Activated CD4-positive, alpha-beta memory T cell treated with anti-CD3 and anti-CD28 coated beads, Interleukin-2, amount 10 ng/mL, durations not matched to agents 7 days and 5 days (primary cell): ENCODE results near the gene RELT. TPM values are rescaled to one million over a fixed set of nuclear protein-coding genes. Genes with fewer than 3 reads are reported as not detected.

ENCODE experiments used
- CTCF ChIA-PET: fragments of 350-600 bp; sonication (Branson Sonifier 250); formaldehyde crosslinking; loops from one replicate; lab custom pipeline; 2021; ENCODE audit warnings: antibody characterized with exemption, inconsistent platforms; lab: Charles Lee
- POLR2A ChIA-PET: fragments of 350-600 bp; sonication (Branson Sonifier 250); formaldehyde crosslinking; loops from one replicate; lab custom pipeline; 2021; ENCODE audit warnings: antibody characterized with exemption; lab: Charles Lee
- DNase-seq: peaks from one replicate; pipeline ENCODE4 v3.0.0-alpha.2; 2020
- H3K27ac Mint-ChIP-seq: one replicate; pipeline ENCODE4 v1.8.0; 2021; ENCODE audit warnings: mild to moderate bottlenecking, mixed read lengths
- H3K27me3 Mint-ChIP-seq: one replicate; pipeline ENCODE4 v1.8.0; 2021; ENCODE audit warnings: mixed read lengths
- H3K36me3 Mint-ChIP-seq: one replicate; pipeline ENCODE4 v1.8.0; 2021; ENCODE audit warnings: low read depth, mixed read lengths
- H3K4me1 Mint-ChIP-seq: one replicate; pipeline ENCODE4 v1.8.0; 2021; ENCODE audit warnings: mixed read lengths
- H3K4me3 Mint-ChIP-seq: one replicate; pipeline ENCODE4 v1.8.0; 2021; ENCODE audit warnings: mild to moderate bottlenecking, mixed read lengths
- H3K9me3 Mint-ChIP-seq: one replicate; pipeline ENCODE4 v1.8.0; 2021; ENCODE audit warnings: mixed read lengths
- total RNA-seq, 2 experiments: library from RNA; stranded (reverse); gene quantifications; one replicate each; pipeline ENCODE4 v1.2.3, GENCODE V29; 2021

The RELT gene
- total RNA-seq, 2 experiments from 2014 or later: 26.0 to 27.3 TPM

GRCh38 chr11:73366953-73367352, 9.2 kb upstream of the RELT start:
- Mint-ChIP-seq H3K27me3 (no peaks in the 10 kb centered on the region), H3K9me3 (no peaks in the 10 kb centered on the region), H3K4me3 (no peak overlapping the region), H3K4me1 (peaks cover 23% of the 10 kb centered on the region), H3K27ac (peak overlapping the region; percentile 86), H3K36me3 (peaks cover 4% of the 10 kb centered on the region)
- no peak for DNase-seq
- CTCF ChIA-PET: interaction anchor here (1.5 to 12.4 kb wide), 3 partner anchors 8 to 15 kb away, joined by 4 to 139 read pairs (median 6); partner anchors contain the start of gene RELT
- POLR2A ChIA-PET: interaction anchor here (1.2 to 2.8 kb wide), 3 partner anchors 8 to 18 kb away, joined by 3 to 13 read pairs (median 7); no protein-coding TSS in a partner anchor

GRCh38 chr11:73367482-73368024, 8.6 kb upstream of the RELT start:
- DNase-seq: no peak
- Mint-ChIP-seq H3K4me3 (no peak overlapping the region), H3K4me1 (peaks cover 23% of the 10 kb centered on the region), H3K27me3 (no peaks in the 10 kb centered on the region), H3K27ac (peak overlapping the region; percentile 86), H3K9me3 (no peaks in the 10 kb centered on the region), H3K36me3 (peaks cover 4% of the 10 kb centered on the region)
- ChIA-PET CTCF (interaction anchor here (1.5 to 12.4 kb wide), 2 partner anchors 9 to 16 kb away, joined by 4 to 139 read pairs; partner anchors contain the start of gene RELT), POLR2A (interaction anchor here (1.2 kb wide), 1 partner anchor 18 kb away, joined by 3 read pairs; no protein-coding TSS in a partner anchor)

- POLR2A ChIA-PET: interaction anchor here (0.8 to 1.5 kb wide), 3 partner anchors 9 to 21 kb away, joined by 3 to 4 read pairs (median 4); no protein-coding TSS in a partner anchor
- DNase-seq: no peak
- H3K27ac Mint-ChIP-seq: no peak overlapping the region
- CTCF ChIA-PET: interaction anchor here (1.0 to 4.4 kb wide), 3 partner anchors 10 to 21 kb away, joined by 3 to 31 read pairs (median 3); no protein-coding TSS in a partner anchor
- H3K4me1 Mint-ChIP-seq: peaks cover 19% of the 10 kb centered on the region
- H3K27me3 Mint-ChIP-seq: no peaks in the 10 kb centered on the region
- no peaks in the 10 kb centered on the region for H3K9me3 Mint-ChIP-seq
- no peak overlapping the region for H3K4me3 Mint-ChIP-seq
- H3K36me3 Mint-ChIP-seq: peaks cover 5% of the 10 kb centered on the region
These were observed 3.7 kb upstream of the RELT start for GRCh38 chr11:73372375-73372993.

GRCh38 chr11:73374151-73374550, 2.0 kb upstream of the RELT start:
- H3K9me3 Mint-ChIP-seq: no peaks in the 10 kb centered on the region
- POLR2A ChIA-PET: interaction anchor here (1.7 kb wide), 1 partner anchor 8 kb away, joined by 7 read pairs; no protein-coding TSS in a partner anchor

GRCh38 chr11:73375830-73376159, 404 bp upstream of the RELT start:
- ChIA-PET POLR2A (interaction anchor here (0.7 to 2.3 kb wide), 4 partner anchors 9 to 24 kb away, joined by 3 to 10 read pairs (median 8); no protein-coding TSS in a partner anchor), CTCF (interaction anchor here (1.3 to 4.4 kb wide), 3 partner anchors 9 to 25 kb away, joined by 4 to 31 read pairs (median 13); no protein-coding TSS in a partner anchor)
- H3K27ac Mint-ChIP-seq: peak overlapping the region; percentile 78
- H3K27me3 Mint-ChIP-seq: no peaks in the 10 kb centered on the region
- H3K4me1 Mint-ChIP-seq: peaks cover 43% of the 10 kb centered on the region
- no peak for DNase-seq
- no peaks in the 10 kb centered on the region for H3K9me3 Mint-ChIP-seq
- H3K36me3 Mint-ChIP-seq: peaks cover 13% of the 10 kb centered on the region
- H3K4me3 Mint-ChIP-seq: peak overlapping the region; percentile 94

More at GRCh38 chr11:73374151-73374550, 2.0 kb upstream of the RELT start:
- Mint-ChIP-seq H3K4me1 (peaks cover 31% of the 10 kb centered on the region), H3K27me3 (no peaks in the 10 kb centered on the region), H3K4me3 (no peak overlapping the region), H3K27ac (no peak overlapping the region), H3K36me3 (peaks cover 8% of the 10 kb centered on the region)
- CTCF ChIA-PET: interaction anchor here (0.6 to 4.4 kb wide), 3 partner anchors 8 to 257 kb away, joined by 3 to 31 read pairs (median 6); no protein-coding TSS in a partner anchor
- DNase-seq: no peak

- ChIA-PET CTCF (interaction anchor here (1.3 to 2.0 kb wide), 2 partner anchors 10 to 26 kb away, joined by 4 to 13 read pairs; no protein-coding TSS in a partner anchor), POLR2A (interaction anchor here (0.8 to 2.3 kb wide), 9 partner anchors 8 to 384 kb away, joined by 3 to 12 read pairs (median 5); partner anchors contain the start of genes FAM168A and RAB6A)
- no peaks in the 10 kb centered on the region for H3K27me3 Mint-ChIP-seq
- H3K4me1 Mint-ChIP-seq: peaks cover 49% of the 10 kb centered on the region
- peak; percentile 78 for DNase-seq
- no peaks in the 10 kb centered on the region for H3K9me3 Mint-ChIP-seq
- H3K27ac Mint-ChIP-seq: peak overlapping the region; percentile 94
- peaks cover 13% of the 10 kb centered on the region for H3K36me3 Mint-ChIP-seq
- peak overlapping the region; percentile 94 for H3K4me3 Mint-ChIP-seq
These were observed 817 bp downstream of the RELT start for GRCh38 chr11:73376803-73377629.

- no peaks in the 10 kb centered on the region for H3K9me3 Mint-ChIP-seq
- H3K4me1 Mint-ChIP-seq: peaks cover 67% of the 10 kb centered on the region
- H3K27ac Mint-ChIP-seq: no peak overlapping the region
- H3K36me3 Mint-ChIP-seq: peaks cover 13% of the 10 kb centered on the region
- DNase-seq: no peak
- ChIA-PET CTCF (interaction anchor here (1.4 to 1.5 kb wide), 2 partner anchors 14 to 28 kb away, joined by 4 to 5 read pairs; no protein-coding TSS in a partner anchor), POLR2A (interaction anchor here (1.0 to 1.5 kb wide), 3 partner anchors 9 to 22 kb away, joined by 3 to 4 read pairs (median 3); no protein-coding TSS in a partner anchor)
- no peaks in the 10 kb centered on the region for H3K27me3 Mint-ChIP-seq
- no peak overlapping the region for H3K4me3 Mint-ChIP-seq
These were observed 3.1 kb downstream of the RELT start for GRCh38 chr11:73379189-73379880.

- H3K4me1 Mint-ChIP-seq: peaks cover 76% of the 10 kb centered on the region
- CTCF ChIA-PET: no interaction called here
These were observed 4.1 kb downstream of the RELT start for GRCh38 chr11:73380331-73380730.

GRCh38 chr11:73380897-73381410, 4.8 kb downstream of the RELT start:
- Mint-ChIP-seq H3K27me3 (no peaks in the 10 kb centered on the region), H3K4me1 (peaks cover 76% of the 10 kb centered on the region), H3K9me3 (no peaks in the 10 kb centered on the region), H3K36me3 (peaks cover 18% of the 10 kb centered on the region), H3K4me3 (no peak overlapping the region), H3K27ac (no peak overlapping the region)
- ChIA-PET POLR2A (interaction anchor here (2.4 kb wide), 1 partner anchor 15 kb away, joined by 8 read pairs; no protein-coding TSS in a partner anchor), CTCF (no interaction called here)
- no peak for DNase-seq

More at GRCh38 chr11:73380331-73380730, 4.1 kb downstream of the RELT start:
- POLR2A ChIA-PET: interaction anchor here (1.0 to 1.5 kb wide), 3 partner anchors 8 to 23 kb away, joined by 3 to 4 read pairs (median 3); no protein-coding TSS in a partner anchor
- DNase-seq: no peak
- Mint-ChIP-seq H3K27ac (no peak overlapping the region), H3K36me3 (peaks cover 18% of the 10 kb centered on the region), H3K27me3 (no peaks in the 10 kb centered on the region), H3K4me3 (no peak overlapping the region), H3K9me3 (no peaks in the 10 kb centered on the region)

GRCh38 chr11:73381589-73381988, 5.4 kb downstream of the RELT start:
- peaks cover 18% of the 10 kb centered on the region for H3K36me3 Mint-ChIP-seq
- peaks cover 81% of the 10 kb centered on the region for H3K4me1 Mint-ChIP-seq
- ChIA-PET POLR2A (interaction anchor here (2.4 kb wide), 1 partner anchor 16 kb away, joined by 8 read pairs; no protein-coding TSS in a partner anchor), CTCF (interaction anchor here (1.9 to 2.2 kb wide), 2 partner anchors 12 to 30 kb away, joined by 8 to 12 read pairs; no protein-coding TSS in a partner anchor)
- H3K4me3 Mint-ChIP-seq: no peak overlapping the region
- DNase-seq: no peak
- H3K27me3 Mint-ChIP-seq: no peaks in the 10 kb centered on the region
- H3K27ac Mint-ChIP-seq: no peak overlapping the region
- no peaks in the 10 kb centered on the region for H3K9me3 Mint-ChIP-seq

GRCh38 chr11:73382183-73382582, 6.0 kb downstream of the RELT start:
- H3K27ac Mint-ChIP-seq: peak overlapping the region; percentile 54
- no peaks in the 10 kb centered on the region for H3K9me3 Mint-ChIP-seq

More at GRCh38 chr11:73382183-73382582, 6.0 kb downstream of the RELT start:
- H3K36me3 Mint-ChIP-seq: peaks cover 14% of the 10 kb centered on the region
- ChIA-PET POLR2A (interaction anchor here (1.2 to 2.4 kb wide), 2 partner anchors 17 to 22 kb away, joined by 3 to 8 read pairs; no protein-coding TSS in a partner anchor), CTCF (interaction anchor here (1.9 to 2.2 kb wide), 2 partner anchors 11 to 31 kb away, joined by 8 to 12 read pairs; no protein-coding TSS in a partner anchor)
- DNase-seq: no peak
- peaks cover 83% of the 10 kb centered on the region for H3K4me1 Mint-ChIP-seq
- no peaks in the 10 kb centered on the region for H3K27me3 Mint-ChIP-seq
- no peak overlapping the region for H3K4me3 Mint-ChIP-seq
